K562 (cell line): Measurements from ENCODE around the gene MARK2. TPM values are rescaled to one million over a fixed set of nuclear protein-coding genes. Genes with fewer than 3 reads are reported as not detected.

Source experiments
- ARNT ChIP-seq, 2 experiments: fragments of 450-650 bp; IDR thresholded peaks; 2 replicates each; pipeline ENCODE4 v1.6.1; 2016; ENCODE audit warnings: mild to moderate bottlenecking in 1 of 2
- CXXC5 ChIP-seq: fragments of 250-450 bp; sonication (Bioruptor Pico); IDR thresholded peaks from 2 replicates; pipeline ENCODE4 v1.8.0; 2022; ENCODE audit warnings: inconsistent platforms, mild to moderate bottlenecking, moderate library complexity
- ELF1 ChIP-seq: fragments of 200-800 bp; sonication (Bioruptor generic); IDR thresholded peaks from 2 replicates; pipeline ENCODE4 v1.6.1; 2016; ENCODE audit warnings: missing genetic modification characterization, missing compliant biosample characterization
- FOS ChIP-seq: IDR thresholded peaks from 3 replicates; pipeline ENCODE4 v1.6.1; 2011; ENCODE audit not compliant: insufficient read length; ENCODE audit errors: extremely low read depth
- HDAC1 ChIP-seq, 2 experiments: fragments of 450-650 bp; IDR thresholded peaks; 2 replicates each; pipeline ENCODE4 v1.6.1; 2016 to 2017; ENCODE audit warnings: inconsistent platforms in 1 of 2, mild to moderate bottlenecking in 1 of 2, moderate library complexity in 1 of 2
- ILF3 ChIP-seq: fragments of 450-650 bp; IDR thresholded peaks from 2 replicates; pipeline ENCODE4 v1.6.1; 2018; ENCODE audit warnings: antibody characterized with exemption, mild to moderate bottlenecking, moderate library complexity, borderline replicate concordance
- NBN ChIP-seq: fragments of 450-650 bp; IDR thresholded peaks from 2 replicates; pipeline ENCODE4 v1.6.1; 2016; ENCODE audit warnings: low read depth, mild to moderate bottlenecking
- PHF20 ChIP-seq: fragments of 450-650 bp; IDR thresholded peaks from 2 replicates; pipeline ENCODE4 v1.6.1; 2018; ENCODE audit not compliant: partially characterized antibody
- RB1 ChIP-seq: fragments of 450-650 bp; IDR thresholded peaks from 2 replicates; pipeline ENCODE4 v1.6.1; 2017; ENCODE audit warnings: low read depth, mild to moderate bottlenecking
- REST ChIP-seq, 2 experiments: fragments of 450-650 bp; formaldehyde crosslinking in 1 of 2; IDR thresholded peaks; 2 replicates each; pipeline versions ENCODE4 v1.4.0 to v1.6.1; 2014 to 2020; ENCODE audit warnings: mild to moderate bottlenecking in 2 of 2, borderline replicate concordance in 1 of 2, low read depth in 1 of 2
- TAF15 ChIP-seq: fragments of 200-400 bp; formaldehyde crosslinking; IDR thresholded peaks from 2 replicates; pipeline ENCODE4 v1.6.1; 2017; ENCODE audit warnings: mild to moderate bottlenecking, low read depth, low read length, moderate library complexity
- TEAD2 ChIP-seq: fragments of 450-650 bp; IDR thresholded peaks from 2 replicates; pipeline ENCODE4 v1.6.1; 2016; ENCODE audit warnings: missing genetic modification characterization, control low read depth, missing compliant biosample characterization
- XRCC3 ChIP-seq: fragments of 450-650 bp; IDR thresholded peaks from 2 replicates; pipeline ENCODE4 v1.6.1; 2017; ENCODE audit warnings: mild to moderate bottlenecking, moderate library complexity
- ZBTB5 ChIP-seq: fragments of 450-650 bp; IDR thresholded peaks from 2 replicates; pipeline ENCODE4 v1.6.1; 2017; ENCODE audit warnings: antibody characterized with exemption
- ZFP36 ChIP-seq: fragments of 150-350 bp; IDR thresholded peaks from 2 replicates; pipeline ENCODE4 v1.6.1; 2018; ENCODE audit warnings: low read length, low read depth; ENCODE audit not compliant: partially characterized antibody
- ZNF140 ChIP-seq: fragments of 250-450 bp; sonication (Bioruptor Pico); IDR thresholded peaks from 2 replicates; pipeline ENCODE4 v1.8.0; 2021; ENCODE audit warnings: moderate library complexity, mild to moderate bottlenecking, inconsistent platforms
- ZNF143 ChIP-seq: sonication (generic); formaldehyde crosslinking; IDR thresholded peaks from 2 replicates; pipeline ENCODE4 v1.9.0; 2022; ENCODE audit warnings: mild to moderate bottlenecking, missing genetic modification reagents
- ZNF232 ChIP-seq: sonication (generic); formaldehyde crosslinking; IDR thresholded peaks from 2 replicates; pipeline ENCODE4 v1.8.0; 2022; ENCODE audit warnings: mild to moderate bottlenecking, missing genetic modification reagents
- ZNF24 ChIP-seq: fragments of 450-650 bp; IDR thresholded peaks from 2 replicates; pipeline ENCODE4 v1.6.1; 2016
- ZNF830 ChIP-seq: fragments of 250-450 bp; sonication (Bioruptor Pico); IDR thresholded peaks from 2 replicates; pipeline ENCODE4 v1.5.0; 2021; ENCODE audit warnings: mild to moderate bottlenecking
- polyA plus RNA-seq, 8 experiments: library from polyadenylated mRNA; depleted of rRNA in 4 of 8; stranded (reverse) in 5 of 8; unstranded in 3 of 8; fragments of >200 nt; fragmentation: Nextera tagmentation in 2 of 8; fragmentation: Illumina TruSeq in 1 of 8; extraction: Ambion mirVana in 2 of 8; extraction: Trizol in 1 of 8; gene quantifications; 2 replicates each; pipeline versions ENCODE4 v1.2.1 to v1.2.3, GENCODE V29; 2011 to 2014; ENCODE audit warnings: inconsistent platforms in 1 of 8, missing spikeins in 1 of 8
- total RNA-seq, 7 experiments: library from RNA; depleted of rRNA in 6 of 7; stranded (reverse); fragments of >200 nt in 6 of 7; fragmentation: Illumina TruSeq in 2 of 7; extraction: Trizol in 2 of 7; gene quantifications; 2 replicates each; pipeline versions ENCODE4 v1.2.1 to v1.2.3, GENCODE V29; 2011 to 2021; ENCODE audit warnings: low replicate concordance in 1 of 7

MARK2 gene
- total and polyA plus RNA-seq, 9 of the 15 experiments (the other 6 are each of a cell fraction or from before 2014, with no cell fraction given), result 0.32 to 43.5 (median 15.1) TPM

GRCh38 chr11:63917692-63918506 is 79.0 kb downstream of the MARK2 start (continued):
- TF ChIP-seq ZBTB5, result no peak
- no peak for TF ChIP-seq XRCC3
- TF ChIP-seq ARNT (IDR thresholded peaks at IDR 0.05), result no peak
- TF ChIP-seq FOS, result no peak
- no peak for TF ChIP-seq ELF1 (tag)
- no peak for TF ChIP-seq NBN
- TF ChIP-seq ILF3, result no peak
- no peak for TF ChIP-seq ZNF830 (CRISPR knock-in tag)
- no peak for TF ChIP-seq TAF15
- TF ChIP-seq REST (IDR thresholded peaks at IDR 0.05; ENCODE audit: borderline replicate concordance), result no peak; the same call in 1 of the 2 replicates
- TF ChIP-seq REST (CRISPR knock-in tag; IDR thresholded peaks at IDR 0.05; ENCODE audit: low read depth), result no peak
- TF ChIP-seq TEAD2, result no peak
- TF ChIP-seq ZNF143, result no peak
- no peak for TF ChIP-seq PHF20
- TF ChIP-seq ZFP36, result no peak
- peak; percentile 22; the same call in 1 of the 2 replicates for TF ChIP-seq RB1
- TF ChIP-seq ZNF232, result no peak
- TF ChIP-seq CXXC5 (CRISPR knock-in tag), result peak; percentile 60
- peak in 1 of 2 experiments; percentile 53; a peak in 1 of 4 replicates for TF ChIP-seq HDAC1 (IDR thresholded peaks at IDR 0.05)
- TF ChIP-seq ZNF24, result no peak
- TF ChIP-seq ZNF140, result no peak
